Motor neuron (in vitro differentiated cells): ENCODE data around the gene ADRM1. TPM values are rescaled to one million over a fixed set of nuclear protein-coding genes. Genes with fewer than 3 reads are reported as not detected.

ENCODE experiments used
- ATAC-seq, 8 experiments: fragments of 200-7000 bp; cut with Tn5 transposase; replicated peaks in 6 of 8; 2 replicates each; pipeline ENCODE4 v1.8.0; 2021; ENCODE audit warnings: mild to moderate bottlenecking in 8 of 8, moderate library complexity in 8 of 8
- H3K27ac ChIP-seq, 2 donors: fragments of 250-450 bp; sonication (Bioruptor Pico); 2 replicates each; pipeline ENCODE4 v1.9.0; 2021; ENCODE audit warnings: antibody characterized with exemption in 2 of 2, mild to moderate bottlenecking in 2 of 2, moderate library complexity in 1 of 2
- H3K4me1 ChIP-seq, 2 donors: fragments of 250-450 bp; sonication (Bioruptor Pico); replicated peaks in 1 of 2; 2 replicates each; pipeline ENCODE4 v1.6.1; 2021; ENCODE audit warnings: antibody characterized with exemption in 2 of 2, mild to moderate bottlenecking in 2 of 2, moderate library complexity in 1 of 2
- H3K4me3 ChIP-seq, 5 donors: fragments of 250-450 bp; sonication (Bioruptor Pico); 2 replicates each; pipeline ENCODE4 v1.9.0; 2021; ENCODE audit warnings: antibody characterized with exemption in 5 of 5, mild to moderate bottlenecking in 5 of 5, moderate library complexity in 4 of 5
- WGBS, 10 experiments: fragments of 450-650 bp; shearing (Covaris generic); methylation state at CpG; one replicate each; pipeline ENCODE4 v1.0.0; 2022; 5-methylcytosine and 5-hydroxymethylcytosine counted together
- in situ Hi-C, 9 experiments: fragments of 400-800 bp; cut with MboI; loops; one replicate each; pipeline ENCODE4 v1.15.0; 2021; ENCODE audit warnings: low sequenced_read_pairs in 9 of 9, low pct_unique_long_range_greater_than_20kb in 2 of 9; ENCODE audit not compliant: unreplicated experiment in 9 of 9
- total RNA-seq, 8 experiments: library from RNA; unstranded; fragments of 300-600 nt; gene quantifications; 2 replicates each; pipeline versions ENCODE4 v1.2.3 to v1.2.4, GENCODE V29; 2022

ADRM1 gene
- total RNA-seq, 8 experiments from 2014 or later: 42.8 to 151 (median 87.9) TPM

DNA sequence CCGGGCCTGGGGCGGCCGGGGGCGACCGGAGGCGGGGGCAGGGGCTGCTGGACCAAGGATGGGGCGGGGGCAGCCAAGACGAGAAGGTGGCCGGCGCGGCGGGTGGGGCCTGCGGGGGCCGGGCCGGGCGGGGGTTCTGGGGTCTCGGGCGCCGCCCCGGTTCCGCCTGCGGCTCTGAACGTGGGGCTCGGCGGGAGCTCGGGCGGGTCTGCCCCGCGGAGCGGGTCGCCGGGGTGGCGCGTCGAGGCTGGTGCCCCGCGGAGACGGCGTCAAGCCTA is 204 bp downstream of the ADRM1 start:
- Histone ChIP-seq H3K4me3 (peak overlapping the region; percentile 71 to 93 (median 84)), H3K27ac (peak overlapping the region; percentile 80 to 89), H3K4me1 (peaks cover 9 to 12% of the 10 kb centered on the region in 2 donors)
- ATAC-seq: peak in 4 of 8 experiments; percentile 0 to 1 (median 1)
- in situ Hi-C loops: loop anchor here in 1 of 9 experiments (10.0 kb wide), 1 partner anchor 82 kb away; the partner anchor contains the start of gene RPS21
- WGBS, 10 experiments: no CpG with 5 or more reads among the region's 39 CpGs

GRCh38 chr20:62303340-62304226 is 786 bp downstream of the ADRM1 start:
- ATAC-seq: peak in 4 of 8 experiments; percentile 1 to 7 (median 6)
- H3K27ac ChIP-seq: peak overlapping the region; percentile 80 to 89
- in situ Hi-C loops: loop anchor here in 1 of 9 experiments (10.0 kb wide), 1 partner anchor 81 kb away; the partner anchor contains the start of gene RPS21

GRCh38 chr20:62304331-62305148 is 1.7 kb downstream of the ADRM1 start:
- ATAC-seq: no peak
- Histone ChIP-seq H3K4me3 (peak overlapping the region; percentile 71 to 93 (median 84)), H3K4me1 (peaks cover 9 to 12% of the 10 kb centered on the region in 2 donors), H3K27ac (no peak overlapping the region)
- 57 to 83% (median 76%) methylated on average over 1 to 9 of the region's 29 CpGs; no CpG with 5 or more reads in 4 of the 10 experiments for WGBS, 10 experiments
- in situ Hi-C loops: loop anchor here in 1 of 9 experiments (10.0 kb wide), 1 partner anchor 80 kb away; the partner anchor contains the start of gene RPS21

More at GRCh38 chr20:62303340-62304226, 786 bp downstream of the ADRM1 start:
- peak overlapping the region; percentile 71 to 93 (median 84) for H3K4me3 ChIP-seq
- 0 to 20% (median 3%) methylated on average over 1 to 19 of the region's 66 CpGs; no CpG with 5 or more reads in 6 of the 10 experiments for WGBS, 10 experiments
- peaks cover 9 to 12% of the 10 kb centered on the region in 2 donors for H3K4me1 ChIP-seq

- WGBS, 10 experiments: 20 to 100% (median 81%) methylated on average over 1 to 14 of the region's 18 CpGs; no CpG with 5 or more reads in 3 of the 10 experiments
- peaks cover 9 to 12% of the 10 kb centered on the region in 2 donors for H3K4me1 ChIP-seq
- no peak overlapping the region for H3K4me3 ChIP-seq
- no peak overlapping the region for H3K27ac ChIP-seq
- in situ Hi-C loops: loop anchor here in 1 of 9 experiments (10.0 kb wide), 1 partner anchor 80 kb away; the partner anchor contains the start of gene RPS21
- no peak for ATAC-seq
Observed at GRCh38 chr20:62305149-62305764, 2.5 kb downstream of the ADRM1 start.

DNA sequence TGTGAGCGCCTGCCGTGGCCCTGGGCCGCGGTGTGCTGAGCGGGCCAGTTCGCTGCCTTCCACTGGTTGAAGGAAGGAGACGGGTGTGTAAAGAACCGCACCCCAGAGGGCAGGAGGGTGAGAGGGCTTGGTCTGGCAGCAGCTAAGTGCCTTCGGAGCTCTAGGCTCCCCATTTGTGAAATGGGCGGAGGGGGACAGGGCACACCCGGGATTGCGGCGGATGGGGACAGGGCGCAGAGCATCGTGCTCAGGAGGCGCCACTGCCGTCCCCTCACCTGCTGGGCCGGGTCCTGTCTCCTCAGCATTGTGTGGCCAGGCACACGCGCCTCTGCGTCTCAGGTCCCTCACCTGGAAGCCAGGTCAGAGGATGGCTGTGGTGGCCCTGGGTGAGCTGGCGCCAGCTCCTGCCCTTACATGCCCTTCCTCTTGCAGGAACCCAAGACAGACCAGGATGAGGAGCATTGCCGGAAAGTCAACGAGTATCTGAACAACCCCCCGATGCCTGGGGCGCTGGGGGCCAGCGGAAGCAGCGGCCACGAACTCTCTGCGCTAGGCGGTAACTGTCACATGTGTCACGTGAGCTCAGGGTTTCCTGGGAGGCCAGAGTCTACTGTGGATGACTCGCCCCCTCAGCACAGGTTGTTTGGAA is 3.1 kb downstream of the ADRM1 start:
- peaks cover 9 to 12% of the 10 kb centered on the region in 2 donors for H3K4me1 ChIP-seq
- ATAC-seq: no peak
- 77 to 100% (median 95%) methylated on average over 1 to 11 of the region's 33 CpGs; no CpG with 5 or more reads in 5 of the 10 experiments for WGBS, 10 experiments
- no peak overlapping the region for H3K4me3 ChIP-seq
- no peak overlapping the region for H3K27ac ChIP-seq
- in situ Hi-C loops: loop anchor here in 1 of 9 experiments (10.0 kb wide), 1 partner anchor 79 kb away; the partner anchor contains the start of gene RPS21

- H3K4me3 ChIP-seq: no peak overlapping the region
- no peak overlapping the region for H3K27ac ChIP-seq
- in situ Hi-C loops: loop anchor here in 1 of 9 experiments (10.0 kb wide), 1 partner anchor 78 kb away; the partner anchor contains the start of gene RPS21
- 100% methylated on average over 4 to 7 of the region's 27 CpGs; no CpG with 5 or more reads in 6 of the 10 experiments for WGBS, 10 experiments
- ATAC-seq: no peak
- H3K4me1 ChIP-seq: peaks cover 9 to 12% of the 10 kb centered on the region in 2 donors
Observed at GRCh38 chr20:62306414-62307187, 3.8 kb downstream of the ADRM1 start.

- Histone ChIP-seq H3K4me3 (no peak overlapping the region), H3K27ac (no peak overlapping the region), H3K4me1 (peaks cover 9 to 12% of the 10 kb centered on the region in 2 donors)
- in situ Hi-C loops: loop anchor here in 1 of 9 experiments (10.0 kb wide), 1 partner anchor 77 kb away; the partner anchor contains the start of gene RPS21
- WGBS, 10 experiments: 80 to 100% (median 95%) methylated on average over 1 to 16 of the region's 42 CpGs; no CpG with 5 or more reads in 7 of the 10 experiments
- no peak for ATAC-seq
Observed at GRCh38 chr20:62307226-62308101, 4.7 kb downstream of the ADRM1 start.

GRCh38 chr20:62308102-62308822 is 5.5 kb downstream of the ADRM1 start:
- H3K4me1 ChIP-seq: peaks cover 9 to 12% of the 10 kb centered on the region in 2 donors
- 83 to 100% (median 89%) methylated on average over 1 to 11 of the region's 29 CpGs; no CpG with 5 or more reads in 3 of the 10 experiments for WGBS, 10 experiments
- in situ Hi-C loops: loop anchor here in 1 of 9 experiments (10.0 kb wide), 1 partner anchor 77 kb away; the partner anchor contains the start of gene RPS21
- no peak overlapping the region for H3K27ac ChIP-seq
- H3K4me3 ChIP-seq: no peak overlapping the region
- ATAC-seq: no peak

- Histone ChIP-seq H3K4me1 (peaks cover 3 to 6% of the 10 kb centered on the region in 2 donors), H3K27ac (no peak overlapping the region), H3K4me3 (no peak overlapping the region)
- WGBS, 10 experiments: 66 to 100% (median 94%) methylated on average over 1 to 4 of the region's 26 CpGs; no CpG with 5 or more reads in 4 of the 10 experiments
- in situ Hi-C loops: loop anchor here in 1 of 9 experiments (10.0 kb wide), 1 partner anchor 75 kb away; the partner anchor contains the start of gene RPS21
- ATAC-seq: no peak
Observed at GRCh38 chr20:62309198-62309944, 6.6 kb downstream of the ADRM1 start.
